RCC 7860 (cell line): ENCODE data around the gene CEPT1.
A peak's percentile ranks its signal among the peaks of the same experiment; 100 is the strongest.

ENCODE experiments used
- DNase-seq: peaks from one replicate; pipeline ENCODE4 v3.0.0-alpha.2; 2015; ENCODE audit warnings: low spot score
- FAIRE-seq: peaks from 2 replicates; lab custom pipeline; 2012; peaks lifted over from hg19 to GRCh38; lab: Jason Lieb, UNC

Gene CEPT1

GRCh38 chr1:111192074-111192473, 52.1 kb downstream of the CEPT1 start:
- FAIRE-seq (no peak), DNase-seq (no peak)

GRCh38 chr1:111192658-111193519, 52.9 kb downstream of the CEPT1 start:
- FAIRE-seq (no peak), DNase-seq (peak; percentile 50)

GRCh38 chr1:111193712-111194480, 53.9 kb downstream of the CEPT1 start:
- DNase-seq (no peak), FAIRE-seq (no peak)

GRCh38 chr1:111195002-111195684, 55.1 kb downstream of the CEPT1 start:
- DNase-seq = no peak
- no peak for FAIRE-seq

GRCh38 chr1:111196213-111196612, 56.2 kb downstream of the CEPT1 start:
- FAIRE-seq (no peak), DNase-seq (no peak)

- DNase-seq = no peak
- FAIRE-seq = no peak
Measured at GRCh38 chr1:111197598-111198284, 57.7 kb downstream of the CEPT1 start.

- DNase-seq (no peak), FAIRE-seq (no peak)
Measured at GRCh38 chr1:111198836-111199235, 58.8 kb downstream of the CEPT1 start.

GRCh38 chr1:111199329-111199728, 59.3 kb downstream of the CEPT1 start:
- no peak for FAIRE-seq
- no peak for DNase-seq

GRCh38 chr1:111199881-111200801, 60.1 kb downstream of the CEPT1 start, which contains the start of gene DENND2D:
Gene DENND2D (minus strand): TSS chr1:111200646. CDS start chr1:111200459, 187 bp downstream.
- FAIRE-seq (no peak), DNase-seq (no peak)

- FAIRE-seq (no peak), DNase-seq (no peak)
Measured at GRCh38 chr1:111200802-111201161, 60.8 kb downstream of the CEPT1 start.

- DNase-seq = no peak
- no peak for FAIRE-seq
Measured at GRCh38 chr1:111201275-111202090, 61.5 kb downstream of the CEPT1 start.

- no peak for DNase-seq
Measured at GRCh38 chr1:111202366-111202706, 62.3 kb downstream of the CEPT1 start.

GRCh38 chr1:111202707-111203623, 62.9 kb downstream of the CEPT1 start:
- FAIRE-seq (no peak), DNase-seq (no peak)

More at GRCh38 chr1:111202366-111202706, 62.3 kb downstream of the CEPT1 start:
- FAIRE-seq = no peak

GRCh38 chr1:111203681-111204200, 63.7 kb downstream of the CEPT1 start:
- FAIRE-seq = no peak
- DNase-seq = no peak

- FAIRE-seq (no peak), DNase-seq (no peak)
Measured at GRCh38 chr1:111204201-111204982, 64.4 kb downstream of the CEPT1 start.

- no peak for FAIRE-seq
- no peak for DNase-seq
Measured at GRCh38 chr1:111204983-111205713, 65.1 kb downstream of the CEPT1 start.
